HUES48 (cell line): ENCODE data around the gene MCUB.
"Not testable (repeated sequence)": the region's sequence is repeated elsewhere in the genome, so short reads cannot be mapped to it uniquely, and the experiment has no call there.

ENCODE experiments used
- H3K27ac ChIP-seq: one replicate; pipeline ENCODE4 v1.7.0; 2013; ENCODE audit warnings: low read depth, low read length, inconsistent platforms
- H3K27me3 ChIP-seq: 2 replicates; pipeline ENCODE4 v1.6.1; 2013; ENCODE audit warnings: mild to moderate bottlenecking, low read length; ENCODE audit not compliant: control insufficient read depth, insufficient read depth
- H3K36me3 ChIP-seq: 2 replicates; pipeline ENCODE4 v1.6.1; 2013; ENCODE audit warnings: low read length; ENCODE audit not compliant: control insufficient read depth, insufficient read depth
- H3K4me1 ChIP-seq: 2 replicates; pipeline ENCODE4 v1.6.1; 2013; ENCODE audit warnings: mild to moderate bottlenecking, low read length; ENCODE audit not compliant: control insufficient read depth, insufficient read depth
- H3K4me3 ChIP-seq: 2 replicates; pipeline ENCODE4 v1.5.1; 2013; ENCODE audit warnings: mild to moderate bottlenecking, low read depth, low read length
- H3K9ac ChIP-seq: 2 replicates; pipeline ENCODE4 v1.6.1; 2013; ENCODE audit warnings: mild to moderate bottlenecking, low read depth, low read length, moderate library complexity
- H3K9me3 ChIP-seq: 2 replicates; pipeline ENCODE4 v1.6.1; 2013; ENCODE audit warnings: low read length; ENCODE audit not compliant: control insufficient read depth, insufficient read depth

The MCUB gene

GRCh38 chr4:109658871-109659410 lies 98.9 kb downstream of the MCUB start:
- Histone ChIP-seq H3K9me3 (no peaks in the 10 kb centered on the region), H3K9ac (no peak overlapping the region), H3K27ac (no peak overlapping the region), H3K36me3 (no peaks in the 10 kb centered on the region), H3K4me3 (no peak overlapping the region), H3K4me1 (peaks cover 15% of the 10 kb centered on the region), H3K27me3 (no peaks in the 10 kb centered on the region)

- Histone ChIP-seq H3K36me3 (no peaks in the 10 kb centered on the region), H3K27me3 (no peaks in the 10 kb centered on the region), H3K27ac (peak overlapping the region; percentile 14), H3K4me1 (peaks cover 15% of the 10 kb centered on the region), H3K9ac (no peak overlapping the region), H3K9me3 (no peaks in the 10 kb centered on the region), H3K4me3 (no peak overlapping the region)
Measured at GRCh38 chr4:109662116-109662515, 102.1 kb downstream of the MCUB start.

- Histone ChIP-seq H3K27ac (no peak overlapping the region), H3K36me3 (no peaks in the 10 kb centered on the region), H3K4me1 (peaks cover 15% of the 10 kb centered on the region), H3K27me3 (no peaks in the 10 kb centered on the region), H3K9ac (no peak overlapping the region), H3K4me3 (no peak overlapping the region), H3K9me3 (no peaks in the 10 kb centered on the region)
Measured at GRCh38 chr4:109662771-109663170, 102.7 kb downstream of the MCUB start.

GRCh38 chr4:109665783-109666485 lies 105.9 kb downstream of the MCUB start:
- Histone ChIP-seq H3K36me3 (no peaks in the 10 kb centered on the region), H3K9ac (no peak overlapping the region), H3K4me1 (peaks cover 15% of the 10 kb centered on the region), H3K9me3 (no peaks in the 10 kb centered on the region), H3K4me3 (no peak overlapping the region), H3K27ac (no peak overlapping the region), H3K27me3 (no peaks in the 10 kb centered on the region)

GRCh38 chr4:109671350-109671749 lies 111.3 kb downstream of the MCUB start:
- H3K9me3 ChIP-seq, result no peaks in the 10 kb centered on the region
- no peak overlapping the region for H3K9ac ChIP-seq
- H3K4me3 ChIP-seq, result no peak overlapping the region
- H3K27ac ChIP-seq, result no peak overlapping the region
- H3K27me3 ChIP-seq, result no peaks in the 10 kb centered on the region
- no peaks in the 10 kb centered on the region; the same call in 1 of the 2 replicates for H3K4me1 ChIP-seq
- H3K36me3 ChIP-seq, result no peaks in the 10 kb centered on the region

GRCh38 chr4:109672169-109672930 lies 112.3 kb downstream of the MCUB start:
- Histone ChIP-seq H3K4me3 (no peak overlapping the region), H3K36me3 (no peaks in the 10 kb centered on the region), H3K9me3 (peaks cover 2% of the 10 kb centered on the region; the same call in 1 of the 2 replicates), H3K9ac (no peak overlapping the region), H3K4me1 (no peaks in the 10 kb centered on the region; the same call in 1 of the 2 replicates), H3K27ac (no peak overlapping the region), H3K27me3 (no peaks in the 10 kb centered on the region)

- H3K27ac ChIP-seq, result no peak overlapping the region
- no peak overlapping the region for H3K4me3 ChIP-seq
- H3K9ac ChIP-seq, result no peak overlapping the region
- H3K27me3 ChIP-seq, result no peaks in the 10 kb centered on the region
- H3K36me3 ChIP-seq, result no peaks in the 10 kb centered on the region
- peaks cover 4% of the 10 kb centered on the region; the same call in 1 of the 2 replicates for H3K9me3 ChIP-seq
- no peaks in the 10 kb centered on the region; the same call in 1 of the 2 replicates for H3K4me1 ChIP-seq
Measured at GRCh38 chr4:109673303-109673702, 113.3 kb downstream of the MCUB start.

GRCh38 chr4:109675181-109675580 lies 115.1 kb downstream of the MCUB start:
- Histone ChIP-seq H3K27ac (no peak overlapping the region), H3K4me3 (no peak overlapping the region), H3K9me3 (peaks cover 4% of the 10 kb centered on the region; the same call in 1 of the 2 replicates), H3K9ac (no peak overlapping the region), H3K4me1 (no peaks in the 10 kb centered on the region), H3K27me3 (no peaks in the 10 kb centered on the region), H3K36me3 (no peaks in the 10 kb centered on the region)

- Histone ChIP-seq H3K4me3 (no peak overlapping the region), H3K27ac (no peak overlapping the region), H3K27me3 (no peaks in the 10 kb centered on the region), H3K9me3 (peaks cover 4% of the 10 kb centered on the region; the same call in 1 of the 2 replicates), H3K4me1 (no peaks in the 10 kb centered on the region), H3K36me3 (no peaks in the 10 kb centered on the region), H3K9ac (no peak overlapping the region)
Measured at GRCh38 chr4:109675843-109676242, 115.8 kb downstream of the MCUB start.

- Histone ChIP-seq H3K9ac (no peak overlapping the region), H3K36me3 (no peaks in the 10 kb centered on the region), H3K9me3 (peaks cover 4% of the 10 kb centered on the region; the same call in 1 of the 2 replicates), H3K27ac (no peak overlapping the region), H3K4me1 (peaks cover 4% of the 10 kb centered on the region; the same call in 1 of the 2 replicates), H3K27me3 (no peaks in the 10 kb centered on the region), H3K4me3 (no peak overlapping the region)
Measured at GRCh38 chr4:109676886-109677285, 116.8 kb downstream of the MCUB start.

- not testable (repeated sequence) for H3K27me3 ChIP-seq, H3K27ac ChIP-seq, H3K4me3 ChIP-seq, H3K36me3 ChIP-seq, H3K9me3 ChIP-seq, H3K9ac ChIP-seq
- H3K4me1 ChIP-seq, result peaks cover 17% of the 10 kb centered on the region
Measured at GRCh38 chr4:109678472-109678871, 118.4 kb downstream of the MCUB start.
